H9 (cell line): ENCODE data around the gene IER3. TPM values are rescaled to one million over a fixed set of nuclear protein-coding genes. Genes with fewer than 3 reads are reported as not detected.
A peak's percentile ranks its signal among the peaks of the same experiment; 100 is the strongest.
"Not testable (repeated sequence)": the region's sequence is repeated elsewhere in the genome, so short reads cannot be mapped to it uniquely, and the experiment has no call there.

Source experiments
- DNase-seq: peaks from one replicate; pipeline ENCODE4 v3.0.0-alpha.2; 2017
- H2AFZ ChIP-seq: one replicate; pipeline ENCODE4 v1.6.1; 2013; ENCODE audit warnings: mild to moderate bottlenecking, low read length, control low read depth, moderate library complexity
- H2AK5ac ChIP-seq: 2 replicates; pipeline ENCODE4 v1.6.1; 2013; ENCODE audit warnings: low read length, control low read depth, mixed read lengths; ENCODE audit not compliant: insufficient read length
- H2BK120ac ChIP-seq: one replicate; pipeline ENCODE4 v1.6.1; 2013; ENCODE audit warnings: low read depth, mild to moderate bottlenecking, low read length, control low read depth, inconsistent platforms; ENCODE audit not compliant: poor library complexity, severe bottlenecking
- H2BK12ac ChIP-seq: 2 replicates; pipeline ENCODE4 v1.6.1; 2013; ENCODE audit warnings: low read length, control low read depth, mixed read lengths, low read depth; ENCODE audit not compliant: insufficient read length
- H2BK15ac ChIP-seq: 2 replicates; pipeline ENCODE4 v1.6.1; 2013; ENCODE audit warnings: low read depth, low read length, control low read depth
- H2BK20ac ChIP-seq: one replicate; pipeline ENCODE4 v1.6.1; 2013; ENCODE audit warnings: low read depth, mild to moderate bottlenecking, low read length, control low read depth, inconsistent platforms; ENCODE audit not compliant: poor library complexity, severe bottlenecking
- H2BK5ac ChIP-seq: 2 replicates; pipeline ENCODE4 v1.6.1; 2013; ENCODE audit warnings: low read length, control low read depth, mixed read lengths; ENCODE audit not compliant: insufficient read length
- H3K14ac ChIP-seq: 2 replicates; pipeline ENCODE4 v1.6.1; 2013; ENCODE audit warnings: low read length, control low read depth; ENCODE audit not compliant: insufficient read depth
- H3K18ac ChIP-seq: 2 replicates; pipeline ENCODE4 v1.6.1; 2013; ENCODE audit warnings: low read depth, mild to moderate bottlenecking, mixed read lengths, low read length, control low read depth; ENCODE audit not compliant: insufficient read length
- H3K23ac ChIP-seq: 2 replicates; pipeline ENCODE4 v1.6.1; 2013; ENCODE audit warnings: low read length, control low read depth, mixed read lengths, low read depth; ENCODE audit not compliant: insufficient read length
- H3K23me2 ChIP-seq: 2 replicates; pipeline ENCODE4 v1.6.1; 2013; ENCODE audit warnings: low read depth, mild to moderate bottlenecking, mixed read lengths, low read length, control low read depth; ENCODE audit not compliant: insufficient read length, poor library complexity, severe bottlenecking
- H3K27ac ChIP-seq: 2 replicates; pipeline ENCODE4 v1.5.1; 2013; ENCODE audit warnings: low read length, control low read depth, mixed read lengths, low read depth; ENCODE audit not compliant: insufficient read length
- H3K27me3 ChIP-seq: 2 replicates; pipeline ENCODE4 v1.6.1; 2013; ENCODE audit warnings: low read length, control low read depth, inconsistent platforms; ENCODE audit not compliant: insufficient read depth
- H3K4ac ChIP-seq: 2 replicates; pipeline ENCODE4 v1.6.1; 2013; ENCODE audit warnings: low read depth, mild to moderate bottlenecking, control low read depth, inconsistent platforms, low read length, moderate library complexity
- H3K4me1 ChIP-seq: 2 replicates; pipeline ENCODE4 v1.6.1; 2013; ENCODE audit warnings: low read length, control low read depth, inconsistent platforms; ENCODE audit not compliant: insufficient read depth
- H3K4me2 ChIP-seq: 2 replicates; pipeline ENCODE4 v1.6.1; 2013; ENCODE audit warnings: low read length, control low read depth, mixed read lengths; ENCODE audit not compliant: insufficient read length, insufficient read depth
- H3K56ac ChIP-seq: 2 replicates; pipeline ENCODE4 v1.6.1; 2013; ENCODE audit warnings: low read depth, mild to moderate bottlenecking, mixed read lengths, low read length, control low read depth; ENCODE audit not compliant: insufficient read length
- H3K79me1 ChIP-seq: 2 replicates; pipeline ENCODE4 v1.6.1; 2013; ENCODE audit warnings: low read depth, mild to moderate bottlenecking, moderate library complexity, low read length, control low read depth, inconsistent platforms; ENCODE audit not compliant: insufficient read depth, poor library complexity, severe bottlenecking
- H3K79me2 ChIP-seq: 2 replicates; pipeline ENCODE4 v1.6.1; 2013; ENCODE audit warnings: low read length, control low read depth, inconsistent platforms; ENCODE audit not compliant: insufficient read depth
- H3K9ac ChIP-seq: 2 replicates; pipeline ENCODE4 v1.6.1; 2013; ENCODE audit warnings: low read length, control low read depth, mixed read lengths; ENCODE audit not compliant: insufficient read length; ENCODE audit errors: extremely low read depth
- H3K9me3 ChIP-seq: one replicate; pipeline ENCODE4 v1.6.1; 2013; ENCODE audit warnings: low read depth, low read length, inconsistent platforms; ENCODE audit not compliant: control insufficient read depth
- H3T11ph ChIP-seq: one replicate; pipeline ENCODE4 v1.6.1; 2013; ENCODE audit warnings: mild to moderate bottlenecking, low read length, control low read depth, inconsistent platforms
- H4K20me1 ChIP-seq: one replicate; pipeline ENCODE4 v1.6.1; 2013; ENCODE audit not compliant: control insufficient read depth, insufficient read length, insufficient read depth
- H4K5ac ChIP-seq: 2 replicates; pipeline ENCODE4 v1.6.1; 2013; ENCODE audit warnings: low read depth, mild to moderate bottlenecking, mixed read lengths, low read length, control low read depth; ENCODE audit not compliant: insufficient read length
- H4K8ac ChIP-seq: replicated peaks from 2 replicates; pipeline ENCODE4 v1.6.1; 2013; ENCODE audit warnings: low read length, control low read depth, mixed read lengths, low read depth; ENCODE audit not compliant: insufficient read length
- H4K91ac ChIP-seq: 2 replicates; pipeline ENCODE4 v1.6.1; 2013; ENCODE audit warnings: low read depth, mild to moderate bottlenecking, moderate library complexity, mixed read lengths, low read length, control low read depth; ENCODE audit not compliant: insufficient read length
- H3K27ac Mint-ChIP-seq, 3 experiments: 2 replicates in 2 of 3; 3 replicates in 1 of 3; pipeline ENCODE4 v1.8.0; 2020 to 2021; ENCODE audit warnings: mixed read lengths in 3 of 3, mild to moderate bottlenecking in 1 of 3, moderate library complexity in 1 of 3
- H3K27me3 Mint-ChIP-seq: 2 replicates; pipeline ENCODE4 v1.8.0; 2021; ENCODE audit warnings: low read depth, mild to moderate bottlenecking, moderate library complexity, mixed read lengths
- H3K36me3 Mint-ChIP-seq, 3 experiments: 2 replicates in 2 of 3; 3 replicates in 1 of 3; pipeline ENCODE4 v1.8.0; 2020 to 2021; ENCODE audit warnings: low read depth in 3 of 3, mixed read lengths in 3 of 3; ENCODE audit not compliant: insufficient read depth in 1 of 3
- H3K4me1 Mint-ChIP-seq, 2 experiments: 2 replicates each; pipeline ENCODE4 v1.8.0; 2020; ENCODE audit warnings: mixed read lengths in 2 of 2
- H3K4me3 Mint-ChIP-seq, 2 experiments: 2 replicates in 1 of 2; 3 replicates in 1 of 2; pipeline ENCODE4 v1.8.0; 2020 to 2021; ENCODE audit warnings: mild to moderate bottlenecking in 2 of 2, mixed read lengths in 2 of 2, moderate library complexity in 1 of 2
- H3K9me3 Mint-ChIP-seq, 2 experiments: 2 replicates in 1 of 2; 3 replicates in 1 of 2; pipeline ENCODE4 v1.8.0; 2020; ENCODE audit warnings: mild to moderate bottlenecking in 2 of 2, mixed read lengths in 2 of 2, moderate library complexity in 1 of 2
- WGBS: extraction: QIAGEN DNeasy Blood & Tissue Kit; methylation state at CpG from one replicate; pipeline ENCODE4 v1.1.7; 2013; ENCODE audit warnings: missing lambda C conversion rate, low lambda C conversion rate, mixed read lengths; ENCODE audit not compliant: insufficient read length; ENCODE audit errors: extremely low coverage; 5-methylcytosine and 5-hydroxymethylcytosine counted together
- total RNA-seq: library from RNA; stranded (reverse); gene quantifications from 2 replicates; pipeline ENCODE4 v1.2.1, GENCODE V29; 2021

The IER3 gene
- total RNA-seq, 1 experiment from 2014 or later: 43.5 TPM

- H3K9me3 Mint-ChIP-seq, H2BK15ac ChIP-seq, H3T11ph ChIP-seq, H4K8ac ChIP-seq, H3K27me3 ChIP-seq, H3K56ac ChIP-seq, H2BK12ac ChIP-seq, H3K27me3 Mint-ChIP-seq, H4K91ac ChIP-seq, H3K23me2 ChIP-seq, H2AK5ac ChIP-seq, H3K4ac ChIP-seq, H2BK20ac ChIP-seq, DNase-seq, H4K20me1 ChIP-seq, H3K14ac ChIP-seq, H3K79me2 ChIP-seq, H3K23ac ChIP-seq, H3K36me3 Mint-ChIP-seq, H3K9me3 ChIP-seq, H2AFZ ChIP-seq, H3K79me1 ChIP-seq, H2BK5ac ChIP-seq: not testable (repeated sequence)
- Mint-ChIP-seq H3K27ac (peak overlapping the region; percentile 58 to 98 (median 78)), H3K4me3 (peak overlapping the region; percentile 49 to 61), H3K4me1 (peaks cover 67 to 74% of the 10 kb centered on the region in 2 experiments)
- peak overlapping the region; percentile 44 for H4K5ac ChIP-seq
- no CpG with 5 or more reads among the region's 13 CpGs for WGBS
- H3K9ac ChIP-seq: peak overlapping the region; percentile 39
- peak overlapping the region; percentile 52 for H3K4me2 ChIP-seq
- H3K4me1 ChIP-seq: peaks cover 28% of the 10 kb centered on the region; the same call in 1 of the 2 replicates
- peak overlapping the region; percentile 84 for H2BK120ac ChIP-seq
- peak overlapping the region; percentile 85 for H3K27ac ChIP-seq
- H3K18ac ChIP-seq: peak overlapping the region; percentile 68
Measured at GRCh38 chr6:30764490-30765043, 20.2 kb upstream of the IER3 start.
